Fibroblast of the aortic adventitia (primary cell): ENCODE measurements around the gene SOD2. TPM values are rescaled to one million over a fixed set of nuclear protein-coding genes. Genes with fewer than 3 reads are reported as not detected.

Source experiments
- DNase-seq: peaks from one replicate; pipeline ENCODE4 v3.0.0-alpha.2; 2010; ENCODE audit warnings: low read depth
- H3K4me3 ChIP-seq: 2 replicates; pipeline ENCODE4 v1.5.1; 2011; ENCODE audit warnings: low read depth, mild to moderate bottlenecking, control low read depth, low read length, moderate library complexity
- CTCF ChIP-seq: IDR thresholded peaks from 2 replicates; pipeline ENCODE4 v1.5.1; 2011; ENCODE audit warnings: mild to moderate bottlenecking, low read length, control low read depth, inconsistent platforms; ENCODE audit not compliant: insufficient read depth
- small RNA-seq: library from RNA; depleted of rRNA; stranded (forward); fragments of <200 nt; gene quantifications from one replicate; pipeline ENCODE3, GENCODE V24; 2012
- total RNA-seq: library from RNA; depleted of rRNA; stranded (reverse); fragments of >200 nt; gene quantifications from 2 replicates; pipeline ENCODE4 v1.2.3, GENCODE V29; 2012; ENCODE audit warnings: low replicate concordance

SOD2 gene
- total RNA-seq, 1 donor, result 184 TPM

- H3K4me3 ChIP-seq, result no peak overlapping the region
- TF ChIP-seq CTCF, result peak; percentile 46
- peak; percentile 80 for DNase-seq
These were observed 38.5 kb downstream of the SOD2 start for GRCh38 chr6:159654483-159655098.

- DNase-seq, result no peak
- TF ChIP-seq CTCF, result no peak
- H3K4me3 ChIP-seq, result no peak overlapping the region
These were observed 42.7 kb downstream of the SOD2 start for GRCh38 chr6:159650314-159650713.

- H3K4me3 ChIP-seq, result no peak overlapping the region
- no peak for TF ChIP-seq CTCF
- no peak for DNase-seq
These were observed 43.6 kb downstream of the SOD2 start for GRCh38 chr6:159649441-159649840.

- TF ChIP-seq CTCF, result no peak
- DNase-seq, result peak; percentile 40
- no peak overlapping the region for H3K4me3 ChIP-seq
These were observed 46.3 kb downstream of the SOD2 start for GRCh38 chr6:159646733-159647132.

GRCh38 chr6:159646116-159646515, 46.9 kb downstream of the SOD2 start:
- DNase-seq, result peak; percentile 81
- no peak overlapping the region for H3K4me3 ChIP-seq
- TF ChIP-seq CTCF, result no peak

- peak; percentile 67 for DNase-seq
These were observed 47.4 kb downstream of the SOD2 start for GRCh38 chr6:159645640-159646039.

More at GRCh38 chr6:159645640-159646039, 47.4 kb downstream of the SOD2 start:
- no peak overlapping the region for H3K4me3 ChIP-seq
- TF ChIP-seq CTCF, result no peak

Small RNA genes within 50 kb of the gene (small RNA-seq; reads per million reads assigned to genes)
- gene RNU4ATAC18P, result not detected

Other genes starting within 250 kb of the SOD2 start
- 71.9 and 103 TPM in 2 replicates for gene WTAP, start 34.3 kb upstream of the SOD2 start, total RNA-seq
- 22.1 and 66.2 TPM in 2 replicates for gene ACAT2, start 68.8 kb upstream of the SOD2 start, total RNA-seq
- 203 and 249 TPM in 2 replicates for gene TCP1, start 96.4 kb upstream of the SOD2 start, total RNA-seq
- 70.6 and 103 TPM in 2 replicates for gene MRPL18, start 97.2 kb upstream of the SOD2 start, total RNA-seq
- gene PNLDC1, start 107.0 kb upstream of the SOD2 start, total RNA-seq, result not detected in 2 replicates
- under 0.01 and 0.08 TPM in 2 replicates for gene MAS1, start 197.7 kb upstream of the SOD2 start, total RNA-seq